ENCODE data around the gene MRPS22. TPM values are rescaled to one million over a fixed set of nuclear protein-coding genes. Genes with fewer than 3 reads are reported as not detected.

MRPS22 gene
- polyA plus RNA-seq, 3 donors: 19.2 to 43.2 (median 39.0) TPM

GRCh38 chr3:139340784-139341183 lies 3.0 kb upstream of the MRPS22 start:
- Histone ChIP-seq H3K9ac (ENCODE audit: insufficient read depth, low read length, poor library complexity, severe bottlenecking) (no peak overlapping the region), H3K36me3 (replicated peaks in 1 of 2; ENCODE audit: control insufficient read depth in 1 of 2, insufficient read depth in 2 of 2, low read length in 2 of 2) (no peaks in the 10 kb centered on the region), H3K4me2 (replicated peaks; ENCODE audit: extremely low read depth, low read length, poor library complexity, severe bottlenecking) (no peak overlapping the region), H3K27me3 (ENCODE audit: control insufficient read depth in 2 of 2, insufficient read depth in 2 of 2, low read length in 2 of 2) (peaks cover 0 to 2% of the 10 kb centered on the region in 2 donors), H3K79me2 (ENCODE audit: insufficient read depth, low read length) (peaks cover 19% of the 10 kb centered on the region), H2AFZ (ENCODE audit: insufficient read depth, low read depth, low read length, poor library complexity, severe bottlenecking) (no peak overlapping the region), H3K27ac (ENCODE audit: low read depth in 1 of 2, low read length in 2 of 2) (no peak overlapping the region), H4K20me1 (ENCODE audit: insufficient read depth, low read length) (no peaks in the 10 kb centered on the region), H3K9me3 (replicated peaks in 1 of 2; ENCODE audit: control insufficient read depth in 1 of 2, insufficient read depth in 1 of 2, low read length in 2 of 2) (no peaks in the 10 kb centered on the region), H3K4me1 (ENCODE audit: control insufficient read depth in 1 of 2, insufficient read depth in 2 of 2, low read length in 2 of 2) (peaks cover 12 to 15% of the 10 kb centered on the region in 2 donors), H3K4me3 (replicated peaks in 1 of 3; ENCODE audit: low read depth in 2 of 3, low read length in 3 of 3) (no peak overlapping the region)
- H3K27ac Mint-ChIP-seq: no peak overlapping the region
- intact Hi-C loops (cut with micrococcal nuclease): no loop called here
- TF ChIP-seq CTCF (IDR thresholded peaks at IDR 0.05): no peak
- H3K4me3 Mint-ChIP-seq: no peak overlapping the region
- DNase-seq: no peak
- peaks cover 0 to 5% (median 2%) of the 10 kb centered on the region in 7 donors for H3K9me3 Mint-ChIP-seq
- peaks cover 2% of the 10 kb centered on the region for H3K4me1 Mint-ChIP-seq
- peaks cover 0 to 3% of the 10 kb centered on the region in 2 donors for H3K36me3 Mint-ChIP-seq
- H3K27me3 Mint-ChIP-seq (ENCODE audit: low read depth in 3 of 3): no peaks in the 10 kb centered on the region

- H3K4me1 ChIP-seq (ENCODE audit: control insufficient read depth in 1 of 2, insufficient read depth in 2 of 2, low read length in 2 of 2): peaks cover 12 to 15% of the 10 kb centered on the region in 2 donors
- peaks cover 31% of the 10 kb centered on the region for H3K79me2 ChIP-seq (ENCODE audit: insufficient read depth, low read length)
- H3K9me3 Mint-ChIP-seq: peaks cover 0 to 5% (median 2%) of the 10 kb centered on the region in 7 donors
- no peak overlapping the region for H3K4me3 Mint-ChIP-seq
- no peak overlapping the region for H3K27ac Mint-ChIP-seq
- H3K36me3 ChIP-seq (replicated peaks in 1 of 2; ENCODE audit: control insufficient read depth in 1 of 2, insufficient read depth in 2 of 2, low read length in 2 of 2): peaks cover 4 to 7% of the 10 kb centered on the region in 2 donors
- peaks cover 3 to 4% of the 10 kb centered on the region in 2 donors for H3K36me3 Mint-ChIP-seq
- intact Hi-C loops (cut with micrococcal nuclease): no loop called here
- H3K27me3 ChIP-seq (ENCODE audit: control insufficient read depth in 2 of 2, insufficient read depth in 2 of 2, low read length in 2 of 2): peaks cover 0 to 2% of the 10 kb centered on the region in 2 donors
- no peak overlapping the region for H3K4me3 ChIP-seq (replicated peaks in 1 of 3; ENCODE audit: low read depth in 2 of 3, low read length in 3 of 3)
- H4K20me1 ChIP-seq (ENCODE audit: insufficient read depth, low read length): peaks cover 12% of the 10 kb centered on the region
- H3K9me3 ChIP-seq (replicated peaks in 1 of 2; ENCODE audit: control insufficient read depth in 1 of 2, insufficient read depth in 1 of 2, low read length in 2 of 2): no peaks in the 10 kb centered on the region
- peaks cover 2% of the 10 kb centered on the region for H3K4me1 Mint-ChIP-seq
- TF ChIP-seq CTCF (IDR thresholded peaks at IDR 0.05): no peak
- no peak for DNase-seq
- H2AFZ ChIP-seq (ENCODE audit: insufficient read depth, low read depth, low read length, poor library complexity, severe bottlenecking): peak overlapping the region; percentile 19
- H3K27me3 Mint-ChIP-seq (ENCODE audit: low read depth in 3 of 3): no peaks in the 10 kb centered on the region
- H3K4me2 ChIP-seq (replicated peaks; ENCODE audit: extremely low read depth, low read length, poor library complexity, severe bottlenecking): no peak overlapping the region
- no peak overlapping the region for H3K9ac ChIP-seq (ENCODE audit: insufficient read depth, low read length, poor library complexity, severe bottlenecking)
- no peak overlapping the region for H3K27ac ChIP-seq (ENCODE audit: low read depth in 1 of 2, low read length in 2 of 2)
Observed at GRCh38 chr3:139342054-139342453, 1.8 kb upstream of the MRPS22 start.

All from CD14-positive monocyte (primary cell).